ENCODE results near the gene PDE6B. TPM values are rescaled to one million over a fixed set of nuclear protein-coding genes. Genes with fewer than 3 reads are reported as not detected.

The PDE6B gene
- total RNA-seq, 1 donor from 2014 or later = 2.3 TPM

GRCh38 chr4:600850-601515 is 24.4 kb upstream of the PDE6B start:
- H3K36me3 Mint-ChIP-seq (ENCODE audit: unreplicated experiment) = peaks cover 16% of the 10 kb centered on the region
- DNase-seq = no peak
- TF ChIP-seq CTCF (IDR thresholded peaks at IDR 0.05; ENCODE audit: partially characterized antibody, unreplicated experiment) = no peak
- H3K27me3 Mint-ChIP-seq (ENCODE audit: unreplicated experiment) = peaks cover 7% of the 10 kb centered on the region
- no peak overlapping the region for H3K27ac Mint-ChIP-seq (ENCODE audit: unreplicated experiment)
- H3K4me3 Mint-ChIP-seq (ENCODE audit: unreplicated experiment) = peak overlapping the region; percentile 25
- no peaks in the 10 kb centered on the region for H3K4me1 Mint-ChIP-seq (ENCODE audit: low read depth, unreplicated experiment)
- H3K9me3 Mint-ChIP-seq (ENCODE audit: unreplicated experiment) = peaks cover 7% of the 10 kb centered on the region

- H3K36me3 Mint-ChIP-seq (ENCODE audit: unreplicated experiment) = peaks cover 16% of the 10 kb centered on the region
- no peaks in the 10 kb centered on the region for H3K4me1 Mint-ChIP-seq (ENCODE audit: low read depth, unreplicated experiment)
- no peak for TF ChIP-seq CTCF (IDR thresholded peaks at IDR 0.05; ENCODE audit: partially characterized antibody, unreplicated experiment)
- H3K27ac Mint-ChIP-seq (ENCODE audit: unreplicated experiment) = no peak overlapping the region
- no peak for DNase-seq
- H3K27me3 Mint-ChIP-seq (ENCODE audit: unreplicated experiment) = peaks cover 7% of the 10 kb centered on the region
- H3K4me3 Mint-ChIP-seq (ENCODE audit: unreplicated experiment) = no peak overlapping the region
- peaks cover 7% of the 10 kb centered on the region for H3K9me3 Mint-ChIP-seq (ENCODE audit: unreplicated experiment)
These were observed 23.5 kb upstream of the PDE6B start for GRCh38 chr4:601612-602558.

- Mint-ChIP-seq H3K27me3 (ENCODE audit: unreplicated experiment) (peaks cover 7% of the 10 kb centered on the region), H3K4me3 (ENCODE audit: unreplicated experiment) (no peak overlapping the region), H3K27ac (ENCODE audit: unreplicated experiment) (no peak overlapping the region), H3K36me3 (ENCODE audit: unreplicated experiment) (peaks cover 16% of the 10 kb centered on the region), H3K4me1 (ENCODE audit: low read depth, unreplicated experiment) (no peaks in the 10 kb centered on the region), H3K9me3 (ENCODE audit: unreplicated experiment) (peaks cover 7% of the 10 kb centered on the region)
- peak; percentile 74 for TF ChIP-seq CTCF (IDR thresholded peaks at IDR 0.05; ENCODE audit: partially characterized antibody, unreplicated experiment)
- DNase-seq = peak; percentile 75
These were observed 22.8 kb upstream of the PDE6B start for GRCh38 chr4:602559-602942.

- Mint-ChIP-seq H3K36me3 (ENCODE audit: unreplicated experiment) (peaks cover 6% of the 10 kb centered on the region), H3K9me3 (ENCODE audit: unreplicated experiment) (peaks cover 4% of the 10 kb centered on the region), H3K27ac (ENCODE audit: unreplicated experiment) (no peak overlapping the region), H3K27me3 (ENCODE audit: unreplicated experiment) (peaks cover 3% of the 10 kb centered on the region), H3K4me3 (ENCODE audit: unreplicated experiment) (no peak overlapping the region), H3K4me1 (ENCODE audit: low read depth, unreplicated experiment) (peaks cover 3% of the 10 kb centered on the region)
- no peak for TF ChIP-seq CTCF (IDR thresholded peaks at IDR 0.05; ENCODE audit: partially characterized antibody, unreplicated experiment)
- no peak for DNase-seq
These were observed 21.2 kb upstream of the PDE6B start for GRCh38 chr4:604131-604530.
